NCI-H1105 (cell line): ENCODE results near the gene IFRD1.
"Not testable (repeated sequence)": the region's sequence is repeated elsewhere in the genome, so short reads cannot be mapped to it uniquely, and the experiment has no call there.

Experiments used
- DNase-seq: peaks from one replicate; lab custom pipeline; 2025; lab: John Stamatoyannopoulos, UW

IFRD1 gene

GRCh38 chr7:112516418-112516817 is 66.2 kb downstream of the IFRD1 start:
- not testable (repeated sequence) for DNase-seq

GRCh38 chr7:112517487-112517886 is 67.2 kb downstream of the IFRD1 start:
- no peak for DNase-seq

- no peak for DNase-seq
Measured at GRCh38 chr7:112520787-112521186, 70.5 kb downstream of the IFRD1 start.

GRCh38 chr7:112521942-112522341 is 71.7 kb downstream of the IFRD1 start:
- no peak for DNase-seq

GRCh38 chr7:112523871-112524270 is 73.6 kb downstream of the IFRD1 start:
- DNase-seq = no peak
